Bone marrow (tissue), 2 donors: Measurements from ENCODE around the gene PLXDC2.

Experiments
- DNase-seq, 2 donors: peaks; one replicate each; lab custom pipeline; 2025; lab: John Stamatoyannopoulos, UW

Gene PLXDC2

GRCh38 chr10:19857876-19858275 is 41.6 kb downstream of the PLXDC2 start:
- DNase-seq: no peak

- no peak for DNase-seq
Observed at GRCh38 chr10:19860107-19860506, 43.9 kb downstream of the PLXDC2 start.

- DNase-seq: no peak
Observed at GRCh38 chr10:19862811-19863515, 46.7 kb downstream of the PLXDC2 start.

- no peak for DNase-seq
Observed at GRCh38 chr10:19865676-19866075, 49.4 kb downstream of the PLXDC2 start.

- no peak for DNase-seq
Observed at GRCh38 chr10:19869370-19869769, 53.1 kb downstream of the PLXDC2 start.

GRCh38 chr10:19872504-19873271 is 56.5 kb downstream of the PLXDC2 start:
- no peak for DNase-seq

GRCh38 chr10:19874190-19874589 is 58.0 kb downstream of the PLXDC2 start:
- DNase-seq: no peak

- no peak for DNase-seq
Observed at GRCh38 chr10:19874791-19875190, 58.6 kb downstream of the PLXDC2 start.

- no peak for DNase-seq
Observed at GRCh38 chr10:19876570-19876969, 60.3 kb downstream of the PLXDC2 start.

- no peak for DNase-seq
Observed at GRCh38 chr10:19877466-19878255, 61.4 kb downstream of the PLXDC2 start.

- no peak for DNase-seq
Observed at GRCh38 chr10:19882621-19883020, 66.4 kb downstream of the PLXDC2 start.

- no peak for DNase-seq
Observed at GRCh38 chr10:19888061-19888660, 71.9 kb downstream of the PLXDC2 start.

- no peak for DNase-seq
Observed at GRCh38 chr10:19889256-19889655, 73.0 kb downstream of the PLXDC2 start.

- DNase-seq: no peak
Observed at GRCh38 chr10:19891429-19891828, 75.2 kb downstream of the PLXDC2 start.

GRCh38 chr10:19892270-19892669 is 76.0 kb downstream of the PLXDC2 start:
- DNase-seq: no peak

GRCh38 chr10:19892677-19893076 is 76.4 kb downstream of the PLXDC2 start:
- no peak for DNase-seq

GRCh38 chr10:19895500-19895899 is 79.3 kb downstream of the PLXDC2 start:
- no peak for DNase-seq

GRCh38 chr10:19902456-19902855 is 86.2 kb downstream of the PLXDC2 start:
- no peak for DNase-seq

- no peak for DNase-seq
Observed at GRCh38 chr10:19904202-19904661, 88.0 kb downstream of the PLXDC2 start.

GRCh38 chr10:19906108-19906791 is 90.0 kb downstream of the PLXDC2 start:
- DNase-seq: no peak

- DNase-seq: no peak
Observed at GRCh38 chr10:19908991-19909696, 92.9 kb downstream of the PLXDC2 start.
